ENCODE data around the gene FAM20C.

- TF ChIP-seq CTCF (IDR thresholded peaks at IDR 0.05) (no peak), POLR2AphosphoS5 (IDR thresholded peaks at IDR 0.05) (no peak), POLR2A (IDR thresholded peaks at IDR 0.05) (no peak)
These were observed 57.6 kb downstream of the FAM20C start for GRCh38 chr7:249989-250388.

All from suprapubic skin (tissue), 4 donors.